ENCODE results near the gene NR6A1.
"Not testable (repeated sequence)": the region's sequence is repeated elsewhere in the genome, so short reads cannot be mapped to it uniquely, and the experiment has no call there.

Gene NR6A1

DNA sequence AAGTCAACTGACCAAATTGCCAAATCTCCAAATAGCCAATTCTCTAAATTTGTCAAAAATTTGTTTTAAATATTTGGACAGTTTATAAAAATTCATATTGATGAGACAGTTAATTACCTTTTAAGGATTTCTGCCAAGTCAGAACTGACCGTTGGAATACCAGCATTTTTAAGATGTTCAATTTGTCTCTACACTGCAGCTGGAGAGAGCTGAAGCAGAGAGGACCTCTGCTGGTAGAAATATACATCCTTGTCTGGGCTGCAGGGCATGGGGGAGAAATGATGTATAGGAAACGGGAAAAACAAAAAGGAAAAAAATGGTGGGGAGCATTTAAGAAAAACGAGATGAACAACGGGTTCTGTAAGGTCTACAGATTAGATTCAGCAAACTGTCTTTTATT, 16.8 kb downstream of the NR6A1 start:
- Histone ChIP-seq H3K27me3 (ENCODE audit: low read depth) (no peaks in the 10 kb centered on the region), H3K36me3 (replicated peaks) (no peaks in the 10 kb centered on the region), H3K4me3 (no peak overlapping the region), H3K4me1 (peaks cover 53% of the 10 kb centered on the region), H3K9me3 (no peaks in the 10 kb centered on the region)
- DNase-seq (ENCODE audit: low spot score in 2 of 2) = peak in 1 of 2 experiments; percentile 35
- in situ Hi-C loops (cut with MboI; ENCODE audit: low sequenced_read_pairs) = no loop called here

DNA sequence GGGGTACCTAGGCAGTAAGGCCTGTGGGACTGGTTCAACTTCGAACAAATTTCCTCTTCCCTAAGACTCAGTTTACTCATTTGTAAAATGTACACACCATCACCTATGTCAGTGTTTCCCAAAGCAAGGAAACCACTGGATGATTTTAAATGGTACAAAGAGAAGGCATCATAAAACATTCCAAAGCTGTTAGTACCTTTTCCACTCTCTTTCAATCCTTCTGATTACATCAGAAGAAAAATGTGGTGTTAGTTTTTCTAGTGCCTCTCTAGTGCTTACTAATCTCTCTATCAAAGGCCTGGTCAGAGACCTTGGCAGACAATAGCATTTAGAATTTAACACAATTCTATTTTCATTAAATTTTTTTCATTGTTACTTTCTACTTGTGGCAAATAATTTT, 18.1 kb downstream of the NR6A1 start:
- H3K4me1 ChIP-seq = peaks cover 44% of the 10 kb centered on the region

DNA sequence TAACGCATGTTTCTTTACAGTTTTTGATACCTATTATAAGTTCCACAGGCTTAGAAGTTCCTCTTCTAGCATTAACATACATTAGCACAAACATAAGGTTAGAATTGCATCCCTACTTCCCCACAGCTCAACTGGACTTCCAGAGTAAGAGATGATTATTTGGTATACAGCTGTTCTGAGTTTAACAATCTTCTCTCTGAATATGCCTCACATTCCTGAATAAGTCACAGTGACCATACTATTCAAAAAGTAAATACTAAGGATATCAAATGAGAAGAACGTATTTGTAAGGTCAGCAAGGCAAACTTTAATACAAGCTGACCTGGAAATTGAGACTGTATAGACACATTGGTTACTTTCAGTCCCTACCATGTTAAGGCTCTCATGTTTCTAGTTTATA, 21.3 kb downstream of the NR6A1 start:
- Histone ChIP-seq H3K27me3 (ENCODE audit: low read depth) (no peaks in the 10 kb centered on the region), H3K4me1 (peaks cover 31% of the 10 kb centered on the region), H3K4me3 (no peak overlapping the region), H3K36me3 (replicated peaks) (no peaks in the 10 kb centered on the region), H3K9me3 (no peaks in the 10 kb centered on the region; the same call in 1 of the 2 replicates)
- in situ Hi-C loops (cut with MboI; ENCODE audit: low sequenced_read_pairs) = no loop called here
- no peak for DNase-seq (ENCODE audit: low spot score in 2 of 2)

More for the DNA sequence above, 18.1 kb downstream of the NR6A1 start:
- no peaks in the 10 kb centered on the region for H3K9me3 ChIP-seq
- H3K27me3 ChIP-seq (ENCODE audit: low read depth) = no peaks in the 10 kb centered on the region
- peak in 1 of 2 experiments; percentile 68 for DNase-seq (ENCODE audit: low spot score in 2 of 2)
- in situ Hi-C loops (cut with MboI; ENCODE audit: low sequenced_read_pairs) = no loop called here
- H3K4me3 ChIP-seq = no peak overlapping the region
- no peaks in the 10 kb centered on the region for H3K36me3 ChIP-seq (replicated peaks)

DNA sequence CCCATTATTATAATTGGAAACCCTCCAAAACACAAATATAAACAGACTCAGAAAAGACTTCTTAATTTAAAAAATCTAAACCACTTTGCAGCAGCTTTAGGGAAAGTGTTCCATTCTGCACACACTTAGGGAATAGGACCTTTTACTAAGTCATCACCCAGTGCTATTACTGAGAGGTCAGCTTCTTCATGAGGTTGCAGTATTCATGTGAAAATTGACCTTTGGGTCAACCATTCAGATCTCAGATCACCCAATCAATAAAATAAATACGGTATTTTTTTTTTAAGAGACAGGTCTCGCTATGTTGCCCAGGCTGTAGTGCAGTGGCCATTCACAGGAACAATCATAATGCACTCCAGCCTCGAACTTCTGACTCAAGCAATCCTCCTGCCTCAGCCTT, 21.8 kb downstream of the NR6A1 start:
- in situ Hi-C loops (cut with MboI; ENCODE audit: low sequenced_read_pairs) = no loop called here
- Histone ChIP-seq H3K36me3 (replicated peaks) (no peaks in the 10 kb centered on the region), H3K4me3 (no peak overlapping the region), H3K4me1 (peaks cover 36% of the 10 kb centered on the region), H3K27me3 (ENCODE audit: low read depth) (no peaks in the 10 kb centered on the region), H3K9me3 (no peaks in the 10 kb centered on the region; the same call in 1 of the 2 replicates)
- no peak for DNase-seq (ENCODE audit: low spot score in 2 of 2)

DNA sequence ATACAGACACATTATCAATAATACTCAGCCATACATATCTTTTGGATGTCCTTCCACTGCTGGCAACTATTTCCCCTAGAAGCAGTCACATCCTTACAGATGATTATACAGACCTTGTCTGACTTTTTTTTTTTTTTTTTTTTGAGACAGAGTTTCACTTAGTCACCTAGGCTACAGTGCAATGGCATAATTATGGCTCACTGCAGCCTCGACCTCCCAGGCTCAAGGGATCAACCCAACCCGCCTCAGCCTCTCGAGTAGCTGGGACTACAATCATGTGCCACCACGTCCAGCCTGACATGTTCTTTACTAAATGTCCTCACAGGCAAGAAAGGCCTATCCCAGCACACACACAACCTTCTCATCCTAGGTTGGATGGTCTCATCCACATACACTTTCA, 24.0 kb downstream of the NR6A1 start:
- no peaks in the 10 kb centered on the region for H3K27me3 ChIP-seq (ENCODE audit: low read depth)
- no peaks in the 10 kb centered on the region; the same call in 1 of the 2 replicates for H3K9me3 ChIP-seq
- in situ Hi-C loops (cut with MboI; ENCODE audit: low sequenced_read_pairs) = no loop called here
- no peak for DNase-seq (ENCODE audit: low spot score in 2 of 2)
- peaks cover 29% of the 10 kb centered on the region for H3K4me1 ChIP-seq
- no peaks in the 10 kb centered on the region for H3K36me3 ChIP-seq (replicated peaks)
- H3K4me3 ChIP-seq = no peak overlapping the region

DNA sequence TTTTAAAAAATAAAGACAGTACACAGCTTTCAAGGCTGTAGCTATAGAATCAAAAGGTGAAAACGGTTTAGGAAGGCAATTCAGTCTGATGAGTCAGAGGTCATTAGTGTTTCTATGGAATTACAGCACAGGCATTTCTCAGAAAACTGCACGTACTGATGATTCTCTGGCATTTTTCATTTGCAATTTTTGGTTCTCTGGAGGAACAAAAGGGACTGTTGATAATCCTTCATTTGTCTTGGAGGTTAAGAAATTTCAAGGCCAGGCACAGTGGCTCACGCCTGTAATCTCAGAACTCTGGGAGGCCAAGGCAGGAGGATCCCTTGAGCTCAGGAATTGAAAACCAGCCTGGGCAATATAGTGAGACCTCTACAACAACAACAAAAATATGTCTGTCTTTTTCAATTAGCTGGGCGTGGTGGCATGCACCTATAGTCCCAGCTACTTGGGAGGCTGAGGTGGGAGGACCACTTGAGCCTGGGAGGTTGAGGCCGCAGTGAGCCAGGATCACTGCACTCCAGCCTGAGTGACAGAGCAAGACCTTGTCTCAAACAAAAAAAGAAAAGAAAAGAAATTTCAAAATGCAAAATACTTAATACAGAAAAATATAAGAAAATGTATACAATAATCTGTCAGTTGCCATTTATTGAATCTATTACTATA, 27.3 kb downstream of the NR6A1 start:
- H3K4me3 ChIP-seq = no peak overlapping the region
- H3K27me3 ChIP-seq (ENCODE audit: low read depth) = no peaks in the 10 kb centered on the region
- H3K4me1 ChIP-seq = peaks cover 25% of the 10 kb centered on the region
- no peaks in the 10 kb centered on the region; the same call in 1 of the 2 replicates for H3K9me3 ChIP-seq
- peak; percentile 73 to 94 for DNase-seq (ENCODE audit: low spot score in 2 of 2)
- in situ Hi-C loops (cut with MboI; ENCODE audit: low sequenced_read_pairs) = no loop called here
- H3K36me3 ChIP-seq (replicated peaks) = no peaks in the 10 kb centered on the region

DNA sequence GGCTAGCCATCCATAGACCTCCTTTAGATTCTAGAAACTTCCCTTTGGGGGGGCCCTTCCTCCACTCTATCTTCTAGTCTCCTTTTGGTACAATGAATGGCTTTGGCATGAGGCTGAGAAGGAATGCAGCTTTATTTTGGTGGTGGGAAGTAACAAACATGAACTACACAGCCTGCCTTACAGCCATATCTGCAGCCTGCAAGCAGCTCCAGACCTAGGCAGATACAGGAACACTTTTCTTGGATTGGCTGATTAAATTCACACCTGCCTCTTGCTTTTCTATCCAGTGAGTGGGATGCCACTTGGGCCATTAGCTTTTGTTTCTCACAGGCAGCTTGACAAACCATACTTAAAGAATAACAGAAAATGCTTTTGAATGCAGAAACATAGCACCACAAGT, 28.2 kb downstream of the NR6A1 start:
- H3K36me3 ChIP-seq (replicated peaks) = no peaks in the 10 kb centered on the region
- no peaks in the 10 kb centered on the region for H3K27me3 ChIP-seq (ENCODE audit: low read depth)
- DNase-seq (ENCODE audit: low spot score in 2 of 2) = no peak
- in situ Hi-C loops (cut with MboI; ENCODE audit: low sequenced_read_pairs) = no loop called here
- peaks cover 25% of the 10 kb centered on the region for H3K4me1 ChIP-seq
- H3K4me3 ChIP-seq = no peak overlapping the region
- no peaks in the 10 kb centered on the region; the same call in 1 of the 2 replicates for H3K9me3 ChIP-seq

DNA sequence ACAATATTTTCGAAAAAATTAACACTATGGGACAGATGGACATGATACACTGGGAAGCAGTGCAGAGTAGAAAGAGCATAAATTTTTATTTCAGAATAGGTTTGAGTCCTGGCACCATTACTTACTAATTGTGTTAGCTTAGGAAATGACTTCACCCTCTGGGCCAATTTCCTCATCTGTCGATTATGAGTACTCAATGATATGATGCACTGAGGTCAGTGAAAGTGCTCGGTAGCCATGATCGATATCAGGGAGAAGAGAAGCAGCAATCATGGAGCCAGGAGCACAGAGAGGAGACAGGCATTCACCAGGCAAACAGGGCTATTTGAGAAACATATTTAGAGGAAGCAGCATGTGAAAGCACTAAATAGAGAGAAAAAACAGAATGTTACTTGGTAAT, 29.4 kb downstream of the NR6A1 start:
- DNase-seq (ENCODE audit: low spot score in 2 of 2) = no peak
- H3K27me3 ChIP-seq (ENCODE audit: low read depth) = no peaks in the 10 kb centered on the region
- H3K4me1 ChIP-seq = peaks cover 25% of the 10 kb centered on the region
- H3K4me3 ChIP-seq = no peak overlapping the region
- in situ Hi-C loops (cut with MboI; ENCODE audit: low sequenced_read_pairs) = no loop called here
- no peaks in the 10 kb centered on the region; the same call in 1 of the 2 replicates for H3K9me3 ChIP-seq
- H3K36me3 ChIP-seq (replicated peaks) = no peaks in the 10 kb centered on the region

DNA sequence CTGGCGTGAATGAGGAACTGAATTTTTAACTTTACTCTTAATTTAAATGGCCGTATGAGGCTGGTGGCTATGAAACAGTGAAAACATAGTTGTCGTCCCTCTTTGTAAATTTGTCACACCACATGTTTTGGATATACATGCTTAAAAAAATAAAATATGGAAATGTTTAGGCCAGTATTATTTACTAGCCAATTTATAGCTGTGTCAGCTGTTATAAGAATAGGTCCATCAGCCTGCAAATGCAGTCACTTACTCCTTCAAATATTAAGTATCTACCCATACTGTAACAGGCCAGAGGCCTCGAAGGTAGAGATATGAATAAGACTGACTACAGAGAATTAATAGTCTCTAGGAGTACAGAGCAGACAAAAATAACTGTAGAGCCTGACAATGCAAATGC, 30.0 kb downstream of the NR6A1 start:
- DNase-seq (ENCODE audit: low spot score in 2 of 2) = no peak
- Histone ChIP-seq H3K4me1 (peaks cover 24% of the 10 kb centered on the region), H3K27me3 (ENCODE audit: low read depth) (no peaks in the 10 kb centered on the region), H3K36me3 (replicated peaks) (no peaks in the 10 kb centered on the region), H3K4me3 (no peak overlapping the region), H3K9me3 (no peaks in the 10 kb centered on the region)
- in situ Hi-C loops (cut with MboI; ENCODE audit: low sequenced_read_pairs) = no loop called here

DNA sequence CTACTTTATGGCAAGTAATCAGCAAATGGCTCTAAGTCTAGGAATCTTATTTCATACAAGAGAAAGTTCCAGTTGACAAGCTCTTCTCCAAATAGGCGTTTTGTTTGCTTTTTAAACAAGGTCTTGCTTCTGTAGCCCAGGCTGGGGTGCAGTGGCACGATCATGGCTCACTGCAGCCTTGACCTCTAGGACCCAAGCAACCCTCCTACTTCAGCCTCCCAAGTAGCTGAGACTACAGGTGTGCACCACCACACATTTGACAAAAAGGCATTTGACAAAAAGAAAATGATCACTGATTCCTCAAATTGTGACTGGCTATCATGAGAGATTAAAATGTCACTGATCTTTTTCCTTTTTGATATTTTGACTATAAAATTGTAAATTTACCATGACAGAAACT, 31.8 kb downstream of the NR6A1 start:
- in situ Hi-C loops (cut with MboI; ENCODE audit: low sequenced_read_pairs) = no loop called here
- DNase-seq (ENCODE audit: low spot score in 2 of 2) = no peak
- no peaks in the 10 kb centered on the region for H3K36me3 ChIP-seq (replicated peaks)
- H3K27me3 ChIP-seq (ENCODE audit: low read depth) = no peaks in the 10 kb centered on the region
- peaks cover 32% of the 10 kb centered on the region for H3K4me1 ChIP-seq
- H3K9me3 ChIP-seq = no peaks in the 10 kb centered on the region
- H3K4me3 ChIP-seq = no peak overlapping the region

DNA sequence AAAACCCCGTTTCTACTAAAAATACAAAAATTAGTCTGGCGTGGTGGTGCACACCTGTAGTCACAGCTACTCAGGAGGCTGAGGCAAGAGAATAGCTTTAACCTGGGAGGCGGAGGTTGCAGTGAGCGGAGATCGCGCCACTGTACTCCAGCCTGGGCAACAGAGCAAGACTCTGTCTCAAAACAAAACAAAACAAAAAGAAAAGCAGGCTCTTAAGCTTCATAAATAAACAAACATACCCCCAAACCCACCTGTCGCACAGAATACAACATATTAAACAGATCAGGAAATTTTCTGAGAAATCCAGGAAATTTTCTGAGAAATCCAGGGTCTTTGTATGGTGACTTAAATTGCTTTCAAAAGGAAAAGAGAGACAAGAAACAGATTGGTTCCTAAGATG, 33.0 kb downstream of the NR6A1 start:
- peaks cover 31% of the 10 kb centered on the region for H3K4me1 ChIP-seq
- in situ Hi-C loops (cut with MboI; ENCODE audit: low sequenced_read_pairs); DNase-seq (ENCODE audit: low spot score in 2 of 2); H3K4me3 ChIP-seq; H3K36me3 ChIP-seq (replicated peaks); H3K9me3 ChIP-seq; H3K27me3 ChIP-seq (ENCODE audit: low read depth): not testable (repeated sequence)

DNA sequence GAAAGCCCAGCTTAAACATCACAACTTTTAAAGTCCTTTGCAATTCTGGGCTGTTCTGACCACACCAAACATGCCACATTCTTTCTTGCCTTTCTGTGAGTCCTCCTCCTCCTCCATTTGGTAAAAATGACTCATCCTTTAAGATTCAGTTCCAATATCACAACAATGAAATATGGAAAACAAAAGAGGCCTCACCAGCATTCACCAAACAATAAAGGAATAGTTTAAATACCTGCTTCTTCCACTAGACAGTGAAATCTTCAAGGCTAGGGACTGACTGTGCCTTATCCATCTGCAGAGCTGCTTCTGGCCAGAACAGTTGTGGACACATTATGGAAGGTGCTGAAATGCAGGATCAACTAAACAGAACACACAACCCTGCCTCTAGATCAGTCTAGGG, 36.0 kb downstream of the NR6A1 start:
- peak; percentile 41 to 84 for DNase-seq (ENCODE audit: low spot score in 2 of 2)
- Histone ChIP-seq H3K4me3 (no peak overlapping the region), H3K36me3 (replicated peaks) (no peaks in the 10 kb centered on the region), H3K27me3 (ENCODE audit: low read depth) (no peaks in the 10 kb centered on the region), H3K4me1 (peaks cover 25% of the 10 kb centered on the region), H3K9me3 (no peaks in the 10 kb centered on the region)
- in situ Hi-C loops (cut with MboI; ENCODE audit: low sequenced_read_pairs) = no loop called here

DNA sequence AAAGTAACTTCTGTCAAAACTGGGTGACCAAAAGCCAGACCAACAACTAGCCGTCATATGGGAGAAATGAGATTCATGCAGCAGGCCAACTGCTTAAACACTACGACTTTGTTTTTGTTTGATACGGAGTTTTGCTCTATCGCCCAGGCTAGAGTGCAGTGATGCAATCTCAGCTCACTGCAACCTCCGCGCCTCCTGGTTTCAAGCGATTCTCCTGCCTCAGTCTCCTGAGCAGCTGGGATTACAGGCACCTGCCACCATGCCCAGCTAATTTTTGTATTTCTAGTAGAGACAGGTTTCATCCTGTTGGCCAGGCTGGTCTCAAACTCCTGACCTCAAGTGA, 36.4 kb downstream of the NR6A1 start:
- H3K9me3 ChIP-seq; in situ Hi-C loops (cut with MboI; ENCODE audit: low sequenced_read_pairs); DNase-seq (ENCODE audit: low spot score in 2 of 2); H3K27me3 ChIP-seq (ENCODE audit: low read depth); H3K36me3 ChIP-seq (replicated peaks); H3K4me3 ChIP-seq: not testable (repeated sequence)
- peaks cover 25% of the 10 kb centered on the region for H3K4me1 ChIP-seq

DNA sequence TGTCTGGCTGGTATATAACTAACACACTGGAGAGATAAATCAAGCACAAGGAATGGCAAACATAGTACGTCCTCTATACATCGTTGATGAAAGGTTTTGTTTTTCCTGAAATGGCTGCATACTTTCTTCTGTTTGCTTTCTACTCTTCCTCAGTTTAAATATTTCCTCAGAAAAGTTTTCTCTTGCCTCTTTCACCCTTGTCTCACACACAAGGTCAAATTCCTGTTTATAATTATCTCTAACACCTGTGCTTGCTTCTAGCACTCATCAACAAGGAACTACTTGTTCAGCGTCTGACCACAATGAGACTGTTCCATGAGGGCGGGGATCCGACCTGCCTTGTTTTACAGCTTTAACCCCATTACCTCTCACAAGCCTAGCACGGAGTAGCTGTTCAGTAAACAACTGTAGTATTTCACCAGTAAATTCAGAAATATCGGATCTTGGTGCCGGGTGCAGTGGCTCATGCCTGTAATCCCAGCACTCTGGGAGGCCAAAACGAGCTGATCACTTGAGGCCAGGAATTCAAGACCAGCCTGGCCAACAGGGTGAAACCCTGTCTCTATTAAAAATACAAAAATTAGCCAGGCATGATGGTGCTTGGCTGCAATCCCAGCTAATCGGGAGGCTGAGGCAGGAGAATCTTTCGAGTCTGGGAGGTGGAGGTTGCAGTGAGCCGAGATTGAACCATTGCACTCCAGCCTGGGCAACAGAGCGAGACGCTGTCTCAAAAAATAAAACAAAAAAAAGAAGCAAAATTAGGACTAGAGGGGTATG, 37.0 kb downstream of the NR6A1 start:
- peaks cover 25% of the 10 kb centered on the region for H3K4me1 ChIP-seq
- in situ Hi-C loops (cut with MboI; ENCODE audit: low sequenced_read_pairs) = no loop called here
- no peak for DNase-seq (ENCODE audit: low spot score in 2 of 2)
- no peaks in the 10 kb centered on the region for H3K36me3 ChIP-seq (replicated peaks)
- H3K27me3 ChIP-seq (ENCODE audit: low read depth) = no peaks in the 10 kb centered on the region
- no peak overlapping the region for H3K4me3 ChIP-seq
- no peaks in the 10 kb centered on the region for H3K9me3 ChIP-seq

Measured in HAP-1 (cell line).